ENCODE data around the gene TMC8. TPM values are rescaled to one million over a fixed set of nuclear protein-coding genes. Genes with fewer than 3 reads are reported as not detected.

The TMC8 gene
- total RNA-seq, 1 donor, result not detected

DNA sequence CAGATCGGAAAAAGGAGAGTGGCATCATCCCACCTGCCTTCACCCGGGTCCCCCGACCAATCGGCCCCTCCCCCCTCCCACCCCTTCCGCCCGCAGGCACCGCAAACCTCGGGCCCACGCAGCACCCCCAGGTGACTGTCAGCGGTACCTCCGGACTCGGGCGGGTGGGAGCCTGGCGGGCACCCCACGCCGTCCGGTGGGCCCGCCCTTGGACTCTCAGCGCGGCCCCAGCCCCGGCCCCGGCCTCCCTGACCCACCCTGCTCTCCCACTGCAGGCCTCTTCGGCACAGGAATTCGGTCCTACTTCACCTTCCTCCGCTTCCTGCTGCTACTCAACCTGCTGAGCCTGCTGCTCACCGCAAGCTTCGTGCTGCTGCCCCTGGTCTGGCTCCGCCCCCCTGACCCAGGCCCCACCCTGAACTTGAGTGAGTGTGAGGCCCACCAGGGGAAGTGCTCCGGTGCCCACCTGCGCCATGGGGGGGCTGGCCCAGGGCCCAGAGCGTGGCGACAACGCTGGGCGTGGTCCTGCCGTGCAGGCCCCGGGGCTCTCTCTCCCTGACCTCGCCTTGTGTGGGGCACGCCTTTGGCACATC, 1.6 kb downstream of the TMC8 start:
- no peak for DNase-seq (ENCODE audit: low read depth)
- no peak overlapping the region for H3K4me3 ChIP-seq (ENCODE audit: low read depth, low read length)
- TF ChIP-seq, protein P1, sequence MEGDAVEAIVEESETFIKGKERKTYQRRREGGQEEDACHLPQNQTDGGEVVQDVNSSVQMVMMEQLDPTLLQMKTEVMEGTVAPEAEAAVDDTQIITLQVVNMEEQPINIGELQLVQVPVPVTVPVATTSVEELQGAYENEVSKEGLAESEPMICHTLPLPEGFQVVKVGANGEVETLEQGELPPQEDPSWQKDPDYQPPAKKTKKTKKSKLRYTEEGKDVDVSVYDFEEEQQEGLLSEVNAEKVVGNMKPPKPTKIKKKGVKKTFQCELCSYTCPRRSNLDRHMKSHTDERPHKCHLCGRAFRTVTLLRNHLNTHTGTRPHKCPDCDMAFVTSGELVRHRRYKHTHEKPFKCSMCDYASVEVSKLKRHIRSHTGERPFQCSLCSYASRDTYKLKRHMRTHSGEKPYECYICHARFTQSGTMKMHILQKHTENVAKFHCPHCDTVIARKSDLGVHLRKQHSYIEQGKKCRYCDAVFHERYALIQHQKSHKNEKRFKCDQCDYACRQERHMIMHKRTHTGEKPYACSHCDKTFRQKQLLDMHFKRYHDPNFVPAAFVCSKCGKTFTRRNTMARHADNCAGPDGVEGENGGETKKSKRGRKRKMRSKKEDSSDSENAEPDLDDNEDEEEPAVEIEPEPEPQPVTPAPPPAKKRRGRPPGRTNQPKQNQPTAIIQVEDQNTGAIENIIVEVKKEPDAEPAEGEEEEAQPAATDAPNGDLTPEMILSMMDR (IDR thresholded peaks at IDR 0.05; ENCODE audit: insufficient read depth, low read length), result no peak

DNA sequence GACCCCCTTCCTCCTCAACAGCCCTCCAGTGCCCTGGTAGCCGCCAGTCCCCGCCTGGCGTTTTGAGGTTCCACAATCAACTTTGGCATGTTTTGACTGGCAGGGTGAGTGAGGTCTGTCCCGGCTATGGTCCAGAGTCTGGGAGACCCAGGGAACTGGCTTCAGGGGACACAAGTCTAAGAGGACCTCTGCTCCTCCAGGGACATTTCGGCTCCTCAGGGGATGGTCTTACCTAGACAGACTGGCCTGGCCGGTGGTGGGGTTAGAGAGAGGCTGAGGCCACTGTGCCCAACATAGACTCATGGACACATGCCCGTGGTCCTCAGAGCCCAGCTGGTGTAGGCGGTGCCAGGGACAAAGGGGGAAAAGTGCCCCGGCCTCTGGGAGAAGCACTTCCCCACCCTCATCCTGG, 2.2 kb downstream of the TMC8 start:
- TF ChIP-seq, protein P1 (IDR thresholded peaks at IDR 0.05; ENCODE audit: insufficient read depth, low read length), result no peak
- no peak for DNase-seq (ENCODE audit: low read depth)
- no peak overlapping the region for H3K4me3 ChIP-seq (ENCODE audit: low read depth, low read length)

DNA sequence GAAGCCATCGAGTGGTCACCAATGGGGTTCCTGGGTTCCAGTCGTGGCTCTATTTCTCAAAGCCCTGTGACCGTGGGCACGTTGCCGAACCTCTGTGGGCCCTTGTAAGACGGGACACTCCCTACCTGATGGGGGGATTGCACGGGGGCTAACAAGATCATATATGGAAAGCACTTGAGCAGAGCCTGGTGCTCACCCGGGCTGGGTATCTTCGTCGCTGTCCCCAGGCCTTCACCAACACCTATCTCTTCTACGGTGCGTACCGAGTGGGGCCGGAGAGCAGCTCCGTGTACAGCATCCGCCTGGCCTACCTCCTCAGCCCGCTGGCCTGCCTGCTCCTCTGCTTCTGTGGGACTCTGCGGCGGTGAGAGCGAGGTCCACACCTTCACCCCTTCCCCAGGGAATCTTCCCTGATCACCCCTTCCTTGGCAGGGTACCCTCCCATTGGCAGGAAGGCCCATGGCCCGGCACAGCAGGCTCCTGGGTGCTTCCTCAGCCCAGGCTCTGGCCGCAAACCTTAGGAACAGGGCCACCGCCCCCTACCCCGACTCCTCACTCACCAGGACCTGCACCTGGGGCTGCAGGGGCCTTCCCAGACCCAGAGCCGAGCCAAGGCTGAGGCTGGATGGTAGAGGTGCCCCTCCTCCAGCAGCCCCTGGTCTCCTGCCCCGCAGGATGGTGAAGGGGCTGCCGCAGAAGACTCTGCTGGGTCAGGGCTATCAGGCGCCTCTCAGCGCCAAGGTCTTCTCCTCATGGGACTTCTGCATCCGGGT, 2.8 kb downstream of the TMC8 start:
- TF ChIP-seq, protein P1 (IDR thresholded peaks at IDR 0.05; ENCODE audit: insufficient read depth, low read length), result no peak
- DNase-seq (ENCODE audit: low read depth), result no peak
- H3K4me3 ChIP-seq (ENCODE audit: low read depth, low read length), result no peak overlapping the region

DNA sequence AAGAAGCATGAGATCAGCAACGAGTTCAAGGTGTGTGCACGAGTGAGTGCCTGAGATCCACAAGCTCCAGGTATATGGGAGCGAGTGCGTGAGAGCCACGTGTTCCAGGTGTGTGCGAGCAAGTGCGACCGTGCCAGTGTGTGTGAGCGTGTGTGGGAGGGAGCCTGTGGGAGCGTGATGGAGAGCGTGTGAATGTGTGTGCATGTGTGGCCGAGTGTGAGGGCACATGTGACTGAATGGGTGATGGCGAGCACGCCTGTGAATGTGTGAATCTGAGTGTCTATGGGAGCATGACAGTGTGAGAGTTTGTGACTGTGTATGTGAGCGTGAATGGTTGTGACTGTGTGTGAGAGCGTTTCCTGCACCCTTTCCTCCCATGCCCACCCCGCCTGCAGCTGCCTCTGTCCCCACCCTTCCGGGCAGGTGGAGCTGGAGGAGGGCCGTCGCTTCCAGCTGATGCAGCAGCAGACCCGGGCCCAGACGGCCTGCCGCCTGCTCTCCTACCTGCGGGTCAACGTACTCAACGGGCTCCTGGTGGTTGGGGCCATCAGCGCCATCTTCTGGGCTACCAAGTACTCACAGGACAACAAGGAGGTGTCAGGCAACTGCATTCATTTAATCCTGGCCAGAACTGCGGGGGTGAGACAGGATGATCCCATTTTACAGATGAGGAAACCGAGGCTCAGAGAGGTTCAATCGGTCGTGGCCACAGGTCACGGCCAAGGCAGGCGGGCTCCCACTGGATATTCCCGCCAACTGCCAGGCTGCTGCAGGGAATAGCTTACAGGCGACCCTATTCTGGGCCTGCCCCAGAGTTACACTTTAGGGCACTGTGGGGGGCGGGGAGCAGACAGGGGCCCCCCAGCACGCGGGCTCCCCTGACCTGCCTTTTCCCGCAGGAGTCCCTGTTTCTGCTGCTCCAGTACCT, 3.7 kb downstream of the TMC8 start:
- H3K4me3 ChIP-seq (ENCODE audit: low read depth, low read length), result no peak overlapping the region
- DNase-seq (ENCODE audit: low read depth), result no peak
- TF ChIP-seq, protein P1 (IDR thresholded peaks at IDR 0.05; ENCODE audit: insufficient read depth, low read length), result peak; percentile 33

DNA sequence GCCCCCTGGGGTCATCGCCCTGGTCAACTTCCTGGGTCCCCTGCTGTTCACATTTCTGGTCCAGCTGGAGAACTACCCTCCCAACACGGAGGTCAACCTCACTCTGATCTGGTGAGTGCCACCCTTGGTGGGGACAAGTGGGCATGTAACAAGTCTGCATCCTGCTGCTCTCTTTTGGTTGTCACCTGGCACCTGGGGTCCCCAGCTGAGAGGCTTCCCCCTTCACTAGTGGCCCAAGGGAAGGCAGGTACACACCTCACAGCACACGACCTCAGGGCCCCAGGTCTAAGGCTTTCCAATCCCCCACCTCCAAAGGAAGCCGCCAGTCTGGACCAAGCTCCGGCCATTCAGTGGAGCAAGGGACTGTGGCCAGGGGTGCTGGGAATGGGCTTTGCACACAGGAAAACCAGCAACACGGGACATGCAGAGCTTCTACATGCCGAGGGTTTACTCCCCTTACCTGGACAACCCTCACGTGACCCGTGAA, 4.4 kb downstream of the TMC8 start:
- no peak for DNase-seq (ENCODE audit: low read depth)
- no peak overlapping the region for H3K4me3 ChIP-seq (ENCODE audit: low read depth, low read length)
- TF ChIP-seq, protein P1 (IDR thresholded peaks at IDR 0.05; ENCODE audit: insufficient read depth, low read length), result no peak

GRCh38 chr17:78135858-78136500, 5.4 kb downstream of the TMC8 start:
- H3K4me3 ChIP-seq (ENCODE audit: low read depth, low read length), result no peak overlapping the region
- TF ChIP-seq, protein P1 (IDR thresholded peaks at IDR 0.05; ENCODE audit: insufficient read depth, low read length), result no peak
- DNase-seq (ENCODE audit: low read depth), result no peak
